ENCODE measurements around the gene SETD7.

Gene SETD7

DNA sequence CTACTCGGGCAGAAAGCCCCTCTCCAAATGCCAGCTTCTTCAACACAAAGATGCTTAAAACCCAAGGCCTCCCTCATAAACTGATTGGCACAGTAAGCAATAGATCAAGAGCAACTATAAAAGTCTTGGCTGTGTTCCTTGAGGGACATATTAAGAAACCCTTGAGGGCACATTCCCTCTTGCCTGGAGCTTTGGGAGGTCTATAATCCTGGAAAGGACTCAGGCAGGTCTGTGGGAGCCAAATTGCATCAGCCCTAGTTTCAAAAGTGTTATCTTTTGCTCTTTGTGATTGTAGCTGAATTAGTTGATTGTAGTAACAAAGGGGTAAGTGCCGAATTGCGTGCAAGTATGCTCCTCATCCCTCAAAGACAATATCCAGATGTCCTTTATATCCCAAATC, 18.6 kb upstream of the SETD7 start:
- no peak overlapping the region for H3K9ac ChIP-seq (ENCODE audit: low read length in 2 of 2)
- H3K4me3 ChIP-seq (ENCODE audit: low read length in 2 of 2) = no peak overlapping the region
- no peaks in the 10 kb centered on the region for H3K4me1 ChIP-seq (ENCODE audit: control insufficient read depth, insufficient read depth, low read length)
- no peaks in the 10 kb centered on the region for H3K36me3 ChIP-seq (ENCODE audit: control insufficient read depth in 2 of 2, insufficient read depth in 2 of 2, low read length in 2 of 2)
- H3K9me3 ChIP-seq (ENCODE audit: control insufficient read depth in 2 of 2, low read length in 2 of 2) = no peaks in the 10 kb centered on the region
- H3K27me3 ChIP-seq (ENCODE audit: control insufficient read depth in 1 of 2, insufficient read depth in 2 of 2, low read length in 2 of 2) = no peaks in the 10 kb centered on the region
- H3K27ac ChIP-seq (ENCODE audit: low read length) = no peak overlapping the region

DNA sequence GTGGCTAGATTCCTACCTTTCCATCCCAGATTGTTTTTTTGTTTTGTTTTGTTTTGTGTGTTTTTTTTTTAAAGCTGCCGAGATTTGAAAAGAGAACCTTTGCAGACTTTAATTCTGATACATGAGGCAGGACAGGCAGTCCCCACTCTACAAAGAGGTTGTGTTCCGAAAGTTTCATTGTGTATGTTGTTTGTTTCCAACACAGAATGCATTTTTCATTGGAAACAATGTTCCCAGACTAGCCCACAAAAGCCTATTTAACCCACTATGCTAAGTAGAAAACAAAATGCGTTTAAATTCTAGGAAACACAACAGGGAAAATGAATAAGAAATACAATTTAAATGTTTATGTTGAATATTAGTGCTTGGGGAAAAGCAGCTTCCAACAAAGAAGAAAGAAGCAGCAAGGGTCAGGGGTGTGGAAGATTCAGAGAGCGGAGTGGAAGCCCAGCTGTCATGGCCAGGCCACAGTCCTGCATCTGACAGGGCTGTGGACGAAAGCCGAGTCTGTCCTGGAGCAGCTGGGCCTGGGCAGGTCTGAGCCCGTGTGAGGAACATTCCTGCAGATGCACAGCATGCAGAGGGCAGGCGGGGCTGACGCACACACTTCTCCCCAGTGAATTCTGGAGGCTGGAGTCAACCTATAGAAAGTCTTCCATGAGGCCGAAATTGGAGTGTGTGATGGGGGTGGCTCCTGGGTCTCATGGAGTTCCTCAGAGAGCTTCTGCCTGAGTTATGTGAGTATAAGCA, 12.4 kb upstream of the SETD7 start:
- H3K9ac ChIP-seq (ENCODE audit: low read length in 2 of 2) = no peak overlapping the region
- no peaks in the 10 kb centered on the region for H3K36me3 ChIP-seq (ENCODE audit: control insufficient read depth in 2 of 2, insufficient read depth in 2 of 2, low read length in 2 of 2)
- no peak overlapping the region for H3K27ac ChIP-seq (ENCODE audit: low read length)
- no peaks in the 10 kb centered on the region for H3K4me1 ChIP-seq (ENCODE audit: control insufficient read depth, insufficient read depth, low read length)
- no peaks in the 10 kb centered on the region for H3K9me3 ChIP-seq (ENCODE audit: control insufficient read depth in 2 of 2, low read length in 2 of 2)
- H3K4me3 ChIP-seq (ENCODE audit: low read length in 2 of 2) = no peak overlapping the region
- no peaks in the 10 kb centered on the region for H3K27me3 ChIP-seq (ENCODE audit: control insufficient read depth in 1 of 2, insufficient read depth in 2 of 2, low read length in 2 of 2)

DNA sequence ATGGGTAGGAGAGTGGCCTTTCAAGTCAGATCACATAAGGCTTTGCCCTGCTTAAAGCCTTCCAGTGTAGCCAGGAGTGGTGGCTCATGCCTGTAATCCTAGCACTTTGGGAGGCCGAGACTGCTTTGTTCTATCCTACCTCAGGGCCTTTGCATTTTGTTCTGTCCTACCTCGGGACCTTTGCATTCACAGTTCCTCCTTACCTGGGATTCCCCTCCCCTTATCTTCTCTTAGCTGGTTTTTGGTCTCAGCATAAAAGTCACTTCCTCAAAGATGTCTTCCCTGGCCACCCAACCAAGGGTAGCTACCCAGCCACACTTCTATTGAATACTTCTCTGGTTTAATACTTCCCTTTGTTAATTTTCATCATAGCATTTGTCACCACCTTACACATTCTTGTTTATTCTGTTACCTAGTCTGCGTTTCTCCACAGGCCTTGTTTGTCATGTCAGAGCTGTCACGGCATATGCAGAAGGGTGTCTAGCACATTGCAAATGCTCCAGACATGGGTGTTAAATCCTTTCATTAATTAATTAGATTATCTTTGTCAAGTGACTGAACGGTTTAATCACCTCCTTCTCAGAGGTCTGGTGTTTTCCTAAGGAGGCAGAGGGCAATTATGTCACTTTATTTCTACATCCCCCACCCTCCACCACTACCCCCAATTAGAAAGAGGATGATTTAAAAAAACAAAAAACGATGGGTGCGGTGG, 11.3 kb upstream of the SETD7 start:
- no peak overlapping the region for H3K9ac ChIP-seq (ENCODE audit: low read length in 2 of 2)
- H3K27me3 ChIP-seq (ENCODE audit: control insufficient read depth in 1 of 2, insufficient read depth in 2 of 2, low read length in 2 of 2) = no peaks in the 10 kb centered on the region
- no peaks in the 10 kb centered on the region for H3K4me1 ChIP-seq (ENCODE audit: control insufficient read depth, insufficient read depth, low read length)
- no peak overlapping the region for H3K4me3 ChIP-seq (ENCODE audit: low read length in 2 of 2)
- H3K9me3 ChIP-seq (ENCODE audit: control insufficient read depth in 2 of 2, low read length in 2 of 2) = no peaks in the 10 kb centered on the region
- H3K27ac ChIP-seq (ENCODE audit: low read length) = no peak overlapping the region
- no peaks in the 10 kb centered on the region for H3K36me3 ChIP-seq (ENCODE audit: control insufficient read depth in 2 of 2, insufficient read depth in 2 of 2, low read length in 2 of 2)

DNA sequence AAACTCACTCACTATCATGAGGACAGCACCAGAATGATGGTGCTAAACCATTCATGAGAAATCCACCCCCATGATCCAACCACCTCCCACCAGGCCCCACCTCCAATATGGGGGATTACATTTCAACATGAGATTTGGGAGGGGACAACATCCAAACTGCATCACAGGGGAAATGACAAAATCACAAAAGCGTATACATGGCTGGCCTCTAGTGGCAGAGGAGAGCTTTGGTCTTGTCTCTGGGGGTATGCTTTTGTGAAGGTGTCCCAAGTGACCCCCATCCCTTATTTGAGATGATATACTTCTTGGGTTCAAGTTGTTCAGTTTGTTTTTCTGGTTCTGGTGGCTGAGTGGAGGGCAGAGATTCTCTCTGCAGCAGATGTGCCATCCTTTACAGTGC, 8.5 kb upstream of the SETD7 start:
- Histone ChIP-seq H3K27me3 (ENCODE audit: control insufficient read depth in 1 of 2, insufficient read depth in 2 of 2, low read length in 2 of 2) (no peaks in the 10 kb centered on the region), H3K9ac (ENCODE audit: low read length in 2 of 2) (no peak overlapping the region), H3K4me1 (ENCODE audit: control insufficient read depth, insufficient read depth, low read length) (no peaks in the 10 kb centered on the region), H3K9me3 (ENCODE audit: control insufficient read depth in 2 of 2, low read length in 2 of 2) (no peaks in the 10 kb centered on the region), H3K36me3 (ENCODE audit: control insufficient read depth in 2 of 2, insufficient read depth in 2 of 2, low read length in 2 of 2) (no peaks in the 10 kb centered on the region), H3K4me3 (ENCODE audit: low read length in 2 of 2) (no peak overlapping the region), H3K27ac (ENCODE audit: low read length) (no peak overlapping the region)

DNA sequence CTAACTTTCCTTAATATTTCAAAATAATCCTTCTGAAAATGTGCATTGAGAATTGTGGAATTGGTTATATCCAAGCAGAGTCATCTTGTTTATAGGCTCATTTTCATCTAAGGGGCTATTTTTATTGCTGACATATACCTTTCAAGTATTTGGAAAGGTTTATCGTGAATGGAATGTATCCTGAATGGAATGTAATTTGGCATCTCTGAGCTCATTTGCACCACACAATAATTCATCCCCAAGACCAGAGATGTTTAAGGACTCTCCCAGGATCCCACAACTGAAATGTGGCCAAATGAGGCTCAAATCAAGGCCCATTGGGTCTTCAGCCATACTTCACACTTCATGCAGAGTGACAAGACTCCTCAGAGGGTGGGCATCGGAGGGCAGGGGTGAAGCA, 7.5 kb upstream of the SETD7 start:
- Histone ChIP-seq H3K4me3 (ENCODE audit: low read length in 2 of 2) (no peak overlapping the region), H3K27me3 (ENCODE audit: control insufficient read depth in 1 of 2, insufficient read depth in 2 of 2, low read length in 2 of 2) (no peaks in the 10 kb centered on the region), H3K9ac (ENCODE audit: low read length in 2 of 2) (no peak overlapping the region), H3K4me1 (ENCODE audit: control insufficient read depth, insufficient read depth, low read length) (peaks cover 2% of the 10 kb centered on the region), H3K9me3 (ENCODE audit: control insufficient read depth in 2 of 2, low read length in 2 of 2) (no peaks in the 10 kb centered on the region), H3K27ac (ENCODE audit: low read length) (no peak overlapping the region), H3K36me3 (ENCODE audit: control insufficient read depth in 2 of 2, insufficient read depth in 2 of 2, low read length in 2 of 2) (no peaks in the 10 kb centered on the region)

DNA sequence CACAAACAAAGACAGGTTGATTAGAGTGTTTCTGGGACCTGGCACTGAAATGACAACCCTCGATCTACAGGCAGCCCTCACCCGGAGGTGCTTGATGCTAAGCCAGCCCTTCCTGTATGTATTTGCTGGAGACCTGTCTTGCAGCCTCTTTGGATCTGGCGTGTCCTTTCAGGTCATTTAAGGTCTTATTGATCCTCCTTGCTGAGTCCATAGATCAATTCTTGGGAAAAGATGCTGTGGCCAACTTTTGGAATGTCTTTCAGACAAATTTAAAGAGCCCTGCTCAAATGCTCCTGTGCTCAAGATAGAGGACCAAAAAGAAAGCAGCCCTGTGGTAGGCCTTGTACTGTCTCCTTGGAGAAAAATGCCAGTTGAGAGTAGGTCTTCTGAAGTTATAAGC, 6.8 kb upstream of the SETD7 start:
- Histone ChIP-seq H3K36me3 (ENCODE audit: control insufficient read depth in 2 of 2, insufficient read depth in 2 of 2, low read length in 2 of 2) (no peaks in the 10 kb centered on the region), H3K27me3 (ENCODE audit: control insufficient read depth in 1 of 2, insufficient read depth in 2 of 2, low read length in 2 of 2) (no peaks in the 10 kb centered on the region), H3K4me3 (ENCODE audit: low read length in 2 of 2) (no peak overlapping the region), H3K9ac (ENCODE audit: low read length in 2 of 2) (no peak overlapping the region), H3K27ac (ENCODE audit: low read length) (no peak overlapping the region), H3K4me1 (ENCODE audit: control insufficient read depth, insufficient read depth, low read length) (peaks cover 6% of the 10 kb centered on the region), H3K9me3 (ENCODE audit: control insufficient read depth in 2 of 2, low read length in 2 of 2) (no peaks in the 10 kb centered on the region)

DNA sequence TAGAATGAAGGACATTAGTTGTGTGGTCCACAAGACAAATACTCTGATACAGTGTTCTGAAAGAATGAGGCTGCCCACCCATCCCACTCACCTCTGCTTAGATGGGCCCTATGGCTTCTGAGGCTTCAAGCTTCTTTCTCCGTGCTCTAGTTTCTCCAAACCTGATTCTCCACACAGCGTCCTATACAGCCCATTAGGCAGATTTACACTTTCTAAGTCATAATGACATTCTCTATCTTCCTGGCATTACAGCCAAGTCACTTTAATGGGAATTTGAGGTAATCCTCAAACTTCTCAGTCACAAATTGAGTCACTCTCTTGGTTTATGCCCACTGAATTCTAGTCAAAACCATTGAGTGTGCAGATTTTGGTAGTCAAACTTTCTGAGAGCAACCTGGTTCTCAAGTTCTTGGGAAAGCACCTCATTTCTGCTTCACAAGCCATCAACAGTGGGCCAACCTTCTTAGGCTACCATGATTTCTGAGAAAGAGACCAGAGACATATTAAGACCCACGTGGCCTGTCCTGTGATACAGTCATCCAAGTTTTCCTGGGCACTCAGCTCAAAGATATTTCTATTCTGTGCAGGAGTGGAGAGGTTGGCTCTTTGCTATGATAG, 6.2 kb upstream of the SETD7 start:
- no peak overlapping the region for H3K4me3 ChIP-seq (ENCODE audit: low read length in 2 of 2)
- no peak overlapping the region for H3K9ac ChIP-seq (ENCODE audit: low read length in 2 of 2)
- H3K27me3 ChIP-seq (ENCODE audit: control insufficient read depth in 1 of 2, insufficient read depth in 2 of 2, low read length in 2 of 2) = no peaks in the 10 kb centered on the region
- H3K27ac ChIP-seq (ENCODE audit: low read length) = no peak overlapping the region
- no peaks in the 10 kb centered on the region for H3K9me3 ChIP-seq (ENCODE audit: control insufficient read depth in 2 of 2, low read length in 2 of 2)
- H3K4me1 ChIP-seq (ENCODE audit: control insufficient read depth, insufficient read depth, low read length) = peaks cover 9% of the 10 kb centered on the region
- no peaks in the 10 kb centered on the region for H3K36me3 ChIP-seq (ENCODE audit: control insufficient read depth in 2 of 2, insufficient read depth in 2 of 2, low read length in 2 of 2)

DNA sequence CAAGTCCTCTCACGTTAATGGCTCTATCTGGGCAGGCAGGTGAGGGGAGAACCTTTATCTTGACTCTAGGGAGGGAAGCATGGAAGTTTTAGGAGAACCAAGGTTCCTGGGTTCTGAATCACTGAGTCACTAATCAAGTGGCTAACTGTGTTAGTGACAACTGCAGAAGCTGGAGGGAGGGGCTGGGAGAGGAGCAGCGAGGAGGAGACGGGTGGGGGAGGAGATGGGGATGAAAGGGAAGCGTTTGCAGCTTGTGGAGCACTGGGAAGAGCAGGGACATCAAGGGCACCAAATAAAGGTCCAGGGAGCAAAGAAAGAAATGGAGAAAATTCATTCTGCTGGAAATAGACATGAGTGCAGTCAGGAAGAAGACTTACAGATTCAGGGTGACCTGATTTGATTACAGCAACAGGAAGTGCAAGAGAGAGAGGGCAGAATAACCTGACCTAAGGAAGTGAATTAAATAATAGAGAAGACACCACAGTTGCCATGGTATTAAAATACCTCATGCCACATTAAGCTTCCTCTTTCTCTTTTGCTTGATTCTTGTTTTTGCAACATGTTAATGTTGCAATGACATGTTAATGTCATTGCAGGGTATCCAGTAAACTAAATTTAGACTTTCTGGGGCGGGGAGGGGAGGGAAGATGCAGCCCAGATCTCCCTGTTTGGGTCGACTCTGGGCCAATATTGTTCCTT, 4.5 kb upstream of the SETD7 start:
- Histone ChIP-seq H3K36me3 (ENCODE audit: control insufficient read depth in 2 of 2, insufficient read depth in 2 of 2, low read length in 2 of 2) (no peaks in the 10 kb centered on the region), H3K27ac (ENCODE audit: low read length) (no peak overlapping the region), H3K9me3 (ENCODE audit: control insufficient read depth in 2 of 2, low read length in 2 of 2) (no peaks in the 10 kb centered on the region), H3K9ac (ENCODE audit: low read length in 2 of 2) (no peak overlapping the region), H3K4me3 (ENCODE audit: low read length in 2 of 2) (no peak overlapping the region), H3K4me1 (ENCODE audit: control insufficient read depth, insufficient read depth, low read length) (peaks cover 12% of the 10 kb centered on the region), H3K27me3 (ENCODE audit: control insufficient read depth in 1 of 2, insufficient read depth in 2 of 2, low read length in 2 of 2) (no peaks in the 10 kb centered on the region)

DNA sequence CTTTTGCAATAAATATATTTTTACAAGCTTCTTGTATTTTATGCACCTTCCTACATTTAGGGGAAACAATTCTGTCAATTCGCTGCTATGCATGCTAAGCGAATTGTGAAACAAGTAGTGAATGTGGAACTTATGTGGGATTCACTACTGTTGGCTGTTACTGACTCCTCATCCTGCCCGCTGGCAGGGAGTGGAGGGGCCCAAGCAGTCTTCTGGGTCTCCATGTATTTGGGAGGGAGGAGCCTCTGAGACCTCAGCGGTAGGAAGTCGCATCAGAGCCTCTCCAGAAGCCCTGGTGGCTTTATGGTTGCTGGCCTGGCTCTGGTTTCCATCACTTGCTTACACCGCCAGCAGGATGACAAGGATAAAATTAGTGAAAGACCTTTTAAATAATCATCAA, 3.7 kb upstream of the SETD7 start:
- Histone ChIP-seq H3K9me3 (ENCODE audit: control insufficient read depth in 2 of 2, low read length in 2 of 2) (no peaks in the 10 kb centered on the region), H3K4me3 (ENCODE audit: low read length in 2 of 2) (no peak overlapping the region), H3K4me1 (ENCODE audit: control insufficient read depth, insufficient read depth, low read length) (peaks cover 14% of the 10 kb centered on the region), H3K36me3 (ENCODE audit: control insufficient read depth in 2 of 2, insufficient read depth in 2 of 2, low read length in 2 of 2) (no peaks in the 10 kb centered on the region), H3K9ac (ENCODE audit: low read length in 2 of 2) (no peak overlapping the region), H3K27me3 (ENCODE audit: control insufficient read depth in 1 of 2, insufficient read depth in 2 of 2, low read length in 2 of 2) (no peaks in the 10 kb centered on the region), H3K27ac (ENCODE audit: low read length) (no peak overlapping the region)

DNA sequence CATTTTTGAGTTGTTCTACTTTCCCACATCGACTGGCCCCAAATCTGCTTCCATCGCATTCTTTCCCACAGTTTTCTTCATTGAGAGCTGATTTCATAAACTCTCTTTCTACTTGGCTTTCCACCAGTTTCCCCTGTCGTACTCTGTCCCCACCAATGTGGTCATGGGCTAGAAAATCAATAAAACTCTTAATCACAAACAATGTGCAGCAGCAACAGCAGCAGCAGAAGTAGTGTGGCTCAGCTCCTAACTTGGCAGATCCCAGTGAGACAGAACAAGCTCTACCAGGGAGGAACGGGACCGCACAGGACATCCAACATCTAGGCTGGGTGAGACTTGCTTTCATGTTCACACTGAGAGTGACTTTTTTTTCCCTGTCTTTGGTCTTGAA, 3.1 kb upstream of the SETD7 start:
- H3K4me3 ChIP-seq (ENCODE audit: low read length in 2 of 2) = no peak overlapping the region
- peak overlapping the region; percentile 7 for H3K27ac ChIP-seq (ENCODE audit: low read length)
- H3K9me3 ChIP-seq (ENCODE audit: control insufficient read depth in 2 of 2, low read length in 2 of 2) = no peaks in the 10 kb centered on the region
- H3K27me3 ChIP-seq (ENCODE audit: control insufficient read depth in 1 of 2, insufficient read depth in 2 of 2, low read length in 2 of 2) = no peaks in the 10 kb centered on the region
- H3K4me1 ChIP-seq (ENCODE audit: control insufficient read depth, insufficient read depth, low read length) = peaks cover 15% of the 10 kb centered on the region
- no peak overlapping the region for H3K9ac ChIP-seq (ENCODE audit: low read length in 2 of 2)
- no peaks in the 10 kb centered on the region for H3K36me3 ChIP-seq (ENCODE audit: control insufficient read depth in 2 of 2, insufficient read depth in 2 of 2, low read length in 2 of 2)
